Measurements from ENCODE around the gene ACYP2.

The ACYP2 gene

GRCh38 chr2:54086157-54086556 lies 29.3 kb upstream of the ACYP2 start (continued):
- TF ChIP-seq ZSCAN5A (tag by site-specific recombination; IDR thresholded peaks at IDR 0.05) = no peak
- TF ChIP-seq, protein P1, sequence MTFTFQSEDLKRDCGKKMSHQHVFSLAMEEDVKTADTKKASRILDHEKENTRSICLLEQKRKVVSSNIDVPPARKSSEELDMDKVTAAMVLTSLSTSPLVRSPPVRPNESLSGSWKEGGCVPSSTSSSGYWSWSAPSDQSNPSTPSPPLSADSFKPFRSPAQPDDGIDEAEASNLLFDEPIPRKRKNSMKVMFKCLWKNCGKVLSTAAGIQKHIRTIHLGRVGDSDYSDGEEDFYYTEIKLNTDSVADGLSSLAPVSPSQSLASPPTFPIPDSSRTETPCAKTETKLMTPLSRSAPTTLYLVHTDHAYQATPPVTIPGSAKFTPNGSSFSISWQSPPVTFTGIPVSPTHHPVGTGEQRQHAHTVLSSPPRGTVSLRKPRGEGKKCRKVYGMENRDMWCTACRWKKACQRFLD (tag by site-specific recombination; IDR thresholded peaks at IDR 0.05) = no peak
- no peak for TF ChIP-seq ZNF658 (tag by site-specific recombination; IDR thresholded peaks at IDR 0.05)
- TF ChIP-seq, protein P2, sequence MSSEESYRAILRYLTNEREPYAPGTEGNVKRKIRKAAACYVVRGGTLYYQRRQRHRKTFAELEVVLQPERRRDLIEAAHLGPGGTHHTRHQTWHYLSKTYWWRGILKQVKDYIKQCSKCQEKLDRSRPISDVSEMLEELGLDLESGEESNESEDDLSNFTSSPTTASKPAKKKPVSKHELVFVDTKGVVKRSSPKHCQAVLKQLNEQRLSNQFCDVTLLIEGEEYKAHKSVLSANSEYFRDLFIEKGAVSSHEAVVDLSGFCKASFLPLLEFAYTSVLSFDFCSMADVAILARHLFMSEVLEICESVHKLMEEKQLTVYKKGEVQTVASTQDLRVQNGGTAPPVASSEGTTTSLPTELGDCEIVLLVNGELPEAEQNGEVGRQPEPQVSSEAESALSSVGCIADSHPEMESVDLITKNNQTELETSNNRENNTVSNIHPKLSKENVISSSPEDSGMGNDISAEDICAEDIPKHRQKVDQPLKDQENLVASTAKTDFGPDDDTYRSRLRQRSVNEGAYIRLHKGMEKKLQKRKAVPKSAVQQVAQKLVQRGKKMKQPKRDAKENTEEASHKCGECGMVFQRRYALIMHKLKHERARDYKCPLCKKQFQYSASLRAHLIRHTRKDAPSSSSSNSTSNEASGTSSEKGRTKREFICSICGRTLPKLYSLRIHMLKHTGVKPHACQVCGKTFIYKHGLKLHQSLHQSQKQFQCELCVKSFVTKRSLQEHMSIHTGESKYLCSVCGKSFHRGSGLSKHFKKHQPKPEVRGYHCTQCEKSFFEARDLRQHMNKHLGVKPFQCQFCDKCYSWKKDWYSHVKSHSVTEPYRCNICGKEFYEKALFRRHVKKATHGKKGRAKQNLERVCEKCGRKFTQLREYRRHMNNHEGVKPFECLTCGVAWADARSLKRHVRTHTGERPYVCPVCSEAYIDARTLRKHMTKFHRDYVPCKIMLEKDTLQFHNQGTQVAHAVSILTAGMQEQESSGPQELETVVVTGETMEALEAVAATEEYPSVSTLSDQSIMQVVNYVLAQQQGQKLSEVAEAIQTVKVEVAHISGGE (tag by site-specific recombination; conservative IDR thresholded peaks at IDR 0.05; ENCODE audit: low read depth) = no peak
- TF ChIP-seq, protein P3, sequence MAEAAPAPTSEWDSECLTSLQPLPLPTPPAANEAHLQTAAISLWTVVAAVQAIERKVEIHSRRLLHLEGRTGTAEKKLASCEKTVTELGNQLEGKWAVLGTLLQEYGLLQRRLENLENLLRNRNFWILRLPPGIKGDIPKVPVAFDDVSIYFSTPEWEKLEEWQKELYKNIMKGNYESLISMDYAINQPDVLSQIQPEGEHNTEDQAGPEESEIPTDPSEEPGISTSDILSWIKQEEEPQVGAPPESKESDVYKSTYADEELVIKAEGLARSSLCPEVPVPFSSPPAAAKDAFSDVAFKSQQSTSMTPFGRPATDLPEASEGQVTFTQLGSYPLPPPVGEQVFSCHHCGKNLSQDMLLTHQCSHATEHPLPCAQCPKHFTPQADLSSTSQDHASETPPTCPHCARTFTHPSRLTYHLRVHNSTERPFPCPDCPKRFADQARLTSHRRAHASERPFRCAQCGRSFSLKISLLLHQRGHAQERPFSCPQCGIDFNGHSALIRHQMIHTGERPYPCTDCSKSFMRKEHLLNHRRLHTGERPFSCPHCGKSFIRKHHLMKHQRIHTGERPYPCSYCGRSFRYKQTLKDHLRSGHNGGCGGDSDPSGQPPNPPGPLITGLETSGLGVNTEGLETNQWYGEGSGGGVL (tag by site-specific recombination; IDR thresholded peaks at IDR 0.05) = no peak
- TF ChIP-seq ZNF19 (tag by site-specific recombination; IDR thresholded peaks at IDR 0.05; ENCODE audit: low read depth) = no peak
- no peak for TF ChIP-seq ZNF10 (tag by site-specific recombination; IDR thresholded peaks at IDR 0.05)
- TF ChIP-seq KLF10 (tag by site-specific recombination; IDR thresholded peaks at IDR 0.05) = no peak

- TF ChIP-seq ZIC2 (tag by site-specific recombination; IDR thresholded peaks at IDR 0.05) = peak; percentile 82
- TF ChIP-seq, protein P4, sequence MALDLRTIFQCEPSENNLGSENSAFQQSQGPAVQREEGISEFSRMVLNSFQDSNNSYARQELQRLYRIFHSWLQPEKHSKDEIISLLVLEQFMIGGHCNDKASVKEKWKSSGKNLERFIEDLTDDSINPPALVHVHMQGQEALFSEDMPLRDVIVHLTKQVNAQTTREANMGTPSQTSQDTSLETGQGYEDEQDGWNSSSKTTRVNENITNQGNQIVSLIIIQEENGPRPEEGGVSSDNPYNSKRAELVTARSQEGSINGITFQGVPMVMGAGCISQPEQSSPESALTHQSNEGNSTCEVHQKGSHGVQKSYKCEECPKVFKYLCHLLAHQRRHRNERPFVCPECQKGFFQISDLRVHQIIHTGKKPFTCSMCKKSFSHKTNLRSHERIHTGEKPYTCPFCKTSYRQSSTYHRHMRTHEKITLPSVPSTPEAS (tag by site-specific recombination; IDR thresholded peaks at IDR 0.05) = no peak
- CTCF ChIA-PET = no interaction called here
- no peak overlapping the region for H3K27ac ChIP-seq (ENCODE audit: extremely low read depth, low read depth, low read length)
- H3K4me3 ChIP-seq (ENCODE audit: low read depth, low read length) = no peak overlapping the region
- H3K36me3 ChIP-seq (ENCODE audit: control insufficient read depth in 2 of 2, insufficient read depth in 1 of 2, low read length in 2 of 2) = no peaks in the 10 kb centered on the region
- POLR2A ChIA-PET = no interaction called here
- H3K4me1 ChIP-seq (ENCODE audit: control insufficient read depth, insufficient read depth, low read length) = no peaks in the 10 kb centered on the region
- no peaks in the 10 kb centered on the region for H3K9me3 ChIP-seq (ENCODE audit: control insufficient read depth, insufficient read depth, low read depth, low read length)
Measured at GRCh38 chr2:54088191-54088634, 27.2 kb upstream of the ACYP2 start.

DNA sequence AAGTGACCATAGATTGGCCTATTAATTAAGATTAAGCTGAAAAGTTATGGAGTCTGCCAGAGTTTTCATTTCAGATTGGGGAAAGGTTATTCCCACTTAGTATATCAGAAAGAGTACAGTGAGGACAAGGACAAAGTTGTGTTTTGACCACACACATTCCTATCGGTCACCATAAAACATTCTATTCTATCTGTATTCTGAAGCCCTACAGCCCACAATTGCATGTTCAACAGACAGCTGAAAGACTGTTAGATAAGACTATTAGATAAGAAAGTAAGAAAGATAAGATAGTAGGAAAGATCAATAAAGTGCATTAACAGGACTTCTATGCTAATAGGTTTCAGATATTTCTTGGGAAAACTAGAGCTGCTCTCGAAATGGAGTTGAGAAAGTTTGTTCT lies 26.7 kb upstream of the ACYP2 start:
- H3K4me1 ChIP-seq (ENCODE audit: control insufficient read depth, insufficient read depth, low read length) = no peaks in the 10 kb centered on the region
- CTCF ChIA-PET = interaction anchor here (0.6 to 0.7 kb wide), 4 partner anchors 49 to 362 kb away, joined by 3 to 4 read pairs (median 4); no protein-coding TSS in a partner anchor
- POLR2A ChIA-PET = no interaction called here
- H3K4me3 ChIP-seq (ENCODE audit: low read depth, low read length) = no peak overlapping the region
- no peak for TF ChIP-seq ZNF544 (tag by site-specific recombination; IDR thresholded peaks at IDR 0.05)
- TF ChIP-seq ZNF214 (tag by site-specific recombination; IDR thresholded peaks at IDR 0.05; ENCODE audit: borderline replicate concordance) = no peak
- TF ChIP-seq ZNF792 (tag by site-specific recombination; IDR thresholded peaks at IDR 0.05) = no peak
- TF ChIP-seq ZBTB8A (tag by site-specific recombination; IDR thresholded peaks at IDR 0.05) = no peak
- no peak for TF ChIP-seq SALL2 (tag by site-specific recombination; IDR thresholded peaks at IDR 0.05; ENCODE audit: borderline replicate concordance)
- TF ChIP-seq GLI2 (tag by site-specific recombination; IDR thresholded peaks at IDR 0.05; ENCODE audit: borderline replicate concordance, low read depth) = no peak
- TF ChIP-seq BCL6B (tag by site-specific recombination; IDR thresholded peaks at IDR 0.05) = no peak
- no peak for TF ChIP-seq SETDB1 (IDR thresholded peaks at IDR 0.05; ENCODE audit: insufficient read length, low read length)
- TF ChIP-seq, protein P5, sequence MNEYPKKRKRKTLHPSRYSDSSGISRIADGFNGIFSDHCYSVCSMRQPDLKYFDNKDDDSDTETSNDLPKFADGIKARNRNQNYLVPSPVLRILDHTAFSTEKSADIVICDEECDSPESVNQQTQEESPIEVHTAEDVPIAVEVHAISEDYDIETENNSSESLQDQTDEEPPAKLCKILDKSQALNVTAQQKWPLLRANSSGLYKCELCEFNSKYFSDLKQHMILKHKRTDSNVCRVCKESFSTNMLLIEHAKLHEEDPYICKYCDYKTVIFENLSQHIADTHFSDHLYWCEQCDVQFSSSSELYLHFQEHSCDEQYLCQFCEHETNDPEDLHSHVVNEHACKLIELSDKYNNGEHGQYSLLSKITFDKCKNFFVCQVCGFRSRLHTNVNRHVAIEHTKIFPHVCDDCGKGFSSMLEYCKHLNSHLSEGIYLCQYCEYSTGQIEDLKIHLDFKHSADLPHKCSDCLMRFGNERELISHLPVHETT (tag by site-specific recombination; IDR thresholded peaks at IDR 0.05) = no peak
- no peak for TF ChIP-seq ZNF623 (tag by site-specific recombination; IDR thresholded peaks at IDR 0.05)
- TF ChIP-seq ZNF626 (tag by site-specific recombination; IDR thresholded peaks at IDR 0.05) = no peak
- TF ChIP-seq GLIS1 (tag by site-specific recombination; IDR thresholded peaks at IDR 0.05) = no peak
- H3K36me3 ChIP-seq (ENCODE audit: control insufficient read depth in 2 of 2, insufficient read depth in 1 of 2, low read length in 2 of 2) = no peaks in the 10 kb centered on the region
- no peak overlapping the region for H3K27ac ChIP-seq (ENCODE audit: extremely low read depth, low read depth, low read length)
- H3K9me3 ChIP-seq (ENCODE audit: control insufficient read depth, insufficient read depth, low read depth, low read length) = no peaks in the 10 kb centered on the region

Measured in HEK293 (cell line).